GM19452 (cell line): ENCODE data around the gene RABGAP1L.

ENCODE experiments used
- ATAC-seq: cut with Tn5 transposase; IDR thresholded peaks from one replicate; pipeline ENCODE4 v1.9.1; 2021; ENCODE audit not compliant: unreplicated experiment

RABGAP1L gene

DNA sequence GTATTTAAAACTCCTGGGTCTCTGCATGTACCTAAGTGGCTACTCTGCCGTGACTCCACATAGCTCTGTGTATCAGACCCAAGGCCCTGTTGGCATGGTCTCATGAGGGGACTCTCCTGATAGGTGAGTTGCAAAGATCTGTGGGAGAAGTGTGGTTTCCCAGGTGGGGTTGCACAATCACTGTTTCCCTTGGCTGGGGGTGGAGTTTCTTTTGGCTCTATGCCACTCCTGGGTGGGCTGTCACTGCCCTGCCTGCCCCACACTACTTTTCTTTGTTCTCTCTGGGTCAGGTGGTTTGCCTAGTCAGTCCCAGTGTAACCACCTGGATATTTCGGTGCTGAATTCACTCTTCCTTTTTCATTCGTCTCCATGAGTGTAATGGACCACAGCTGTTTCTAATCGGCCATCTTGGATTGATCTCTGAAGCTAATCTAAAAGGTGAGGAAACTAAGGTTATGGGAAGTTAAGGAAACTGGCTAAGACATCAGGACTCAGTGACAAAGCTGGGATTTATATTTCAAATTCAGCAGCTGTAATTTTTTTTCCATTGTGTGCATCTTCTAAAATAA, 743.3 kb downstream of the RABGAP1L start:
- ATAC-seq = no peak

DNA sequence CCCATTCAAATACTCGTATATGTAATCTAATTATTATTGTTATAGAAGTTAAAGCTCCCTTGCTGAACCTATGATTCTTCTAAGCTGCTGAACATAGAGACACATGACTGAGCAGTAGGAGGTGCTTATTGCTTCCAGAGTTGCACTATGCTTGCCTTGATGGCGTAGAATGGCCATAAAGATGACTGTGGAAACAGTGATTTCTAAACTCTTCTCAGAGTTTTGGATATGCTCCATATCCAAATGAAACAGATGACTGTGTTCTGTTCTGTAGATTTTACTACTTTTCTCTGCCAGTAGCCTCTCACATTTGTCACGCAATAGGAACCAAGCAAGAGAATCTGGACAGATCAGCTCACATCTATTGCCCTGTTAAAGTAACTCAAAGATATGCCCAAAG, 752.3 kb downstream of the RABGAP1L start:
- ATAC-seq = no peak

- no peak for ATAC-seq
Measured at GRCh38 chr1:174912264-174912663, 752.9 kb downstream of the RABGAP1L start.

DNA sequence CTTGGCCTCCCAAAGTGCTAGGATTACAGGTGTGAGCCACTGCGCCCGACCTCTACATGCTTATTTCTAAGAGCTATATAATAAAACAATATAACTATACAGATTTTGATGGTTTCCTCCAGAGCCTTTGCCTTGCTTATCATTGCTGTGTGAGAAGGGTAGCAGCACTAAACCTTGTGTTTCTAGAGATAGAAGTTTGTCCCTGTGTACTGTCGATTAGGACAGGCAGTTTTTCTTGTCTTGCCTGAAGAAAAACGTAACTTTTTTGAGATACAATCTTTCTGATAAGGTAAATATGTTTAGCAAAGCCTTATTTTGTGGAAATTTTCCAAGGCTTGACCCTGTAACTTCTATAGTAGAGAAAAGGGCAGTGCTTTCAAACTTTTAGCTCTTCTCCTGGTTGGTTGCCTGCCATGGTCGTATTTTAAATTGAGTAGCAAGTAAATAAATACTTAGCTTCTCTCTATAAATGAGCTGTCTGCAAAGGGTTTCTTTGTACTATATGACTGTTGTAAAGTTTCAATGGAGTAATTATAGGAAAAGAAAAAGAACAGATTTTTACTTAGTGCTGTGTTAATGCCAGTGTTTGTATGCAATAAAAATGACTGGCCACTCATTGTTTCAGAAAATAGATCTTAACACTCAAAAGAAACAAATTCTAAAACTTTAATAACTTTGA, 754.0 kb downstream of the RABGAP1L start:
- ATAC-seq = no peak

GRCh38 chr1:174914991-174915390, 755.7 kb downstream of the RABGAP1L start:
- no peak for ATAC-seq

DNA sequence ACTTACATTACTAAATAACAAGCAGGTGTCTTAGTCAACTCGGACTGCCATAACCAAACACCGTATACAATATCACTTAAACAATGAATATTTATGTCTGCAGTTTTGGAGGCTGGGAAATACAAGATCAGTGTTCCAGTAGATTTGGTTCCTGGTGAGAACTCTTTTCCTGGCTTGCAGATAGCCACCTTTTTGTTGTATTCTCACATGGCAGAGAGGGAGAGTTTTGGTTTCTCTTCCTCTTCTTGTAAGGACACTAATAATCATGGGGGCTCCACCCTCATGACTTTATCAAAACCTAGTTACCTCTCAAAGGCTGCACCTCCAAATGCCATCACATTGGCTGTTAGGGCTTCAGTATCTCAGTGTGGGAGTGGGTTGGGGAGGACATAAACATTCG, 757.5 kb downstream of the RABGAP1L start:
- no peak for ATAC-seq

GRCh38 chr1:174920093-174920492, 760.8 kb downstream of the RABGAP1L start:
- no peak for ATAC-seq

GRCh38 chr1:174922121-174922520, 762.8 kb downstream of the RABGAP1L start:
- ATAC-seq = no peak

DNA sequence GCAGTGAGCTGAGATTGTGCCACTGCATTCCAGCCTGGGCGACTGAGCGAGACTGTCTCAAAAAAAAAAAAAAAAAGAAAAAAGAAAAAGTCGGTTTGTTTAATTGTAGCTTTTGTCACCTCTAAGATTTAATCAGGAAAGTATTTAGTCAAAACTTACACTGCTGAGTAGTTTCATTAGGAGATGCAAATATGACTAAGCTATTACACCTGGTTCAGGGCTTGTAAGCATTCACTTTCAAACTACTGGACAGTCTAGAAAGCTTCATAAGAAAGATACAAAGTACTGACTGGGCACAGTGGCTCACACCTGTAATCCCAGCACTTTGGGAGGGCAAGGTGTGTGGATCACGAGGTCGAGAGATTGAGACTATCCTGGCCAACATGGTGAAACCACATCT, 764.5 kb downstream of the RABGAP1L start:
- no peak for ATAC-seq

DNA sequence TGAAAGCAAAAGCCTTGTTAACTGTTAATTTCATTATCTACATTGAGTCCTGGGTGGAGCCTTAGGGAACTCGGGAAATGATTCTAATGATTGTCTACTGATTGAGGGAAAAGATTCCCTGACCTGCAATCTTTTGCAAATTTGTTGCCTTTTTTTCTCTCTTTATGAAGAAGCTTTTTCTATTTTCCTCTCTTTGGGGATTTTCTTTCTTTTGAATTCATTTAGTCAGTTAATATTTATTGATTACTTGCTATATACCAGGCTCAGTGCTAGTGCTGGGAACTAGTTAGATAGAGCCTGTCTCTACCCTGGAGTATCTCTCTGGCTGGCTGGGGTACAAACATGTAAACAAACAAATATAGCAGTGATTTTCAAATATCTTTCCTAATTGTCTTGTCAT, 769.2 kb downstream of the RABGAP1L start:
- no peak for ATAC-seq

DNA sequence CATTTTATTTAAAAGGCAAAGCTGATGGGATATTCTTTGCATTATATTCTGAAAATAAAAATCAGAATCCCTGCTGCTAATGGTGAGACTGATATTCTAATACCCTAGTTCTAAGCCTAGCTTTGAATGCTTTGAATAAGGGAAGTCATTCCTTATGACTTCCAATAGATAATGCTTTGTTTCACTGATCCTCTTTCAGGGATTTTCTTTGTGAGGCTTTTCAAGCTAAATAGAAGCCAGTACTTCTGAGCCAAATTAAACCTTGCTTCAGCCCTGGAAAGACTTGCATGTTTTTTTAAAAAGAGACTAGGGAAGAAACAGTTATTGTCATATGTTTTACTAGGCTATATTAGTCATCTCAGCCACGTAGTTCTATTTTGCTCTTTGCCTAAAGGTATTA, 771.9 kb downstream of the RABGAP1L start:
- ATAC-seq = no peak

DNA sequence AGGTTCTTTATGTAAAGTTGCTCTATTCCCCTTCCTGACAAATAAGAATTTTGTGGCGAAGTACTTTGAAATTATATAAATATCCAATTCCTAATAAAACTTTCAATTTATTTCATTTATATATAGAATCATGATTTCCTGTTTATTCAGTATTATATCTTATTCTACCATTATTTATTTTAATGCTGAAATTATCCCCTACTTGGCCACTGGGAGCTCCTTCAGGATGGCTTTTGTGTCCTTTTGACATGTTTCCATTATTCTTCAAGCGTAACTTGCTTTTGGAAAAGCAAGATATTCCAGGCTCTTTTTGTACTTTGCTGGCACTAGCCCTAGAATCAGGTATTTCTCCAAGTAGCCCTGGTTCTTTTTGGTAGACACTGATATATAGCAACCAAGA, 773.3 kb downstream of the RABGAP1L start:
- no peak for ATAC-seq

DNA sequence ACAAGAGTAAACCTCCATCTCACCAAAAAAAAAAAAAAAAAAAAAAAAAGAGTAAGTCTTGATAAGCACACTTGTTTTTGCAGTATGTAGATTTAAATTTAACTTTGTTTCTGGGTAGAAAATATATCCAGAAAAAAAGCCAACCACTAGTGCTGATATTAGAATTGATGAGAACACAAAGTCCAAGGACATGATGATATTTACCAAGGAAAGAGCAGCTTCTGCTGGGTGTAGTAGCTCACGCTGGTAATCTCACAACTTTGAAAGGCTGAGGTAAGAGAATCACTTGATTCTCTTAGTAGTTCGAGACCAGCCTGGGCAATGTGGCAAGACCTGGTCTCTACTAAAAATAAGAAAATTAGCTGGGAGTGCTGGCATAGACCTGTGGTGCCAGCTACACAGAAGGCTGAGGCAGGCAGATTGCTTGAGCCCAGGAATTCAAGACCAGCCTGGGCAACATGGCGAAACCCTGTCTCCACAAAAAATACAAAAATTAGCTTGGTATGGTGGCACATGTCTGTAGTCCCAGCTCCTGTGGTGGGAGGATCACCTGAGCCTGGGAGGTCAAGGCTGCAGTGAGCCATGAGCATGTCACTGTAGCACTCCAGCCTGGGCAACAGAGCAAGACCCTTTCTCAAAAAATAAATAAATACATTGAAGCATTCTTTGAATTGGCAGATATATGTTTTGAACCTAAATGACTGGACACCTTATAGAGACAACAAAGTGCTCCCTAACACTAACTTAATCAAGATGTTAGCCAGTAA, 776.8 kb downstream of the RABGAP1L start:
- ATAC-seq = no peak

DNA sequence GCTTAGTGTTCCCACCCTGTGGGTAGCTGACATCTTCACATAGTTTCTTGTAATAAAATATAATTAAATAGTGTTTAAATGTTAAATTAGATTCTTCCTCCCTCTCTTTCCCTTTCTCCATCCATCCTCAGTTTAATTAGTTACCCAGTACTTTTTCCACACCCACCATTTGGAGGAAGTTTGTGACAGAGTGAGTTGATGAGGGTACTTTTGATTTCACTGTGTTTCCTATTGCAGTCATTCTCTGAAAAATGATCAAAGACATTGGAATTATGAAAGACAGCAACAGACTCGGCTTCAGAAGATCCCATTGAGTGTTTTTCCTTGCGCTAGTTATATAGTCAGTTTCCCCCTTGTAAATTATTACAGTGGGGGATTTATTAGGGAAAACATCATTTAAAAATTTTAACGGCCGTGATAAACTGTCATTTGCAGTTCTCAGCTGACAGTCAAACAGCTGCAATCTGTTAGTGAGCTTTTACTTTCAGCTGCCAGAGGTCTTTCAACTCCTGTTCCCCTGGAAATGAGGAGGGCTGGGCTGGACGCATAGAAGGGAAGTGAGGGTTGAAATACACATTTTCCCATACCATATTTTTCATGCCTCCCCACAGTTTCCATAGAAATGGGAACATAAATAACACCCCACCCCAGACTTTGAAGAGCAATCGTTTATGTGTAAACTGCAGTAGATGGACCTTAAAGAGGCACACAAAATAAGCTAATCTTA, 779.1 kb downstream of the RABGAP1L start:
- no peak for ATAC-seq

DNA sequence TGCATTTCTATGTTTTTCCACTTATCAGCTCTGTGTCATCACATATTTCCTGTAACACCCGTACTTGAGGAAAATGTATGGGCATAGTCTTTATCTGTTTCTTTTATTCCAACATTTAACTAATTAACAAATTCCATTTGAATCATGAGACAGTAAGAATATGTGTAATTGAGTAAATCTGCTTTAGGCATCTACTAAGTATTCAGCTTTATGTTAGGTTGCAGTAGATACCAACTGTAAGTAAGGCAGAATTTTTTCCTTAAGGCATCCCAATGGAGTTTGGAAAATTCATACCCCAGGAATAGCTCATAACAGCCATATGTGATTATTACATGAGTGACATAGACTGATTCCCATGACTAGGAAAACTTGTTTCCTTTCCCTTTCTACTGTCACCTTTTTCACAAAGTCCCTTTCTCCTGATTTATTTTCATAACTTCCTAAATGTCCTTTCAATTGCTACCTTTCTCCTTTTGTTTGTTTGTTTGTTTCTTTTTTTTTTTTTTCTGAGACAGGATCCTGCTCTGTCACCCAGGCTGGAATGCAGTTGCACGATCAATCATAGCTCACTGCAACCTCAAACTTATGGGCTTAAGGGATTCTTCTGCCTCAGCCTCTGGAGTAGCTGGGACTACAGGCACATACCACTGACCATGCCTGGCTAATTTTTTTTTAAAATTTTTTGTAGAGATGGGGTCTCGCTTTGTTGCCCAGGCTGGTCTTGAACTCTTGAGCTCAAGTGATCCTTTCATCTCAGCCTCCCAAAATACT, 780.6 kb downstream of the RABGAP1L start:
- no peak for ATAC-seq

DNA sequence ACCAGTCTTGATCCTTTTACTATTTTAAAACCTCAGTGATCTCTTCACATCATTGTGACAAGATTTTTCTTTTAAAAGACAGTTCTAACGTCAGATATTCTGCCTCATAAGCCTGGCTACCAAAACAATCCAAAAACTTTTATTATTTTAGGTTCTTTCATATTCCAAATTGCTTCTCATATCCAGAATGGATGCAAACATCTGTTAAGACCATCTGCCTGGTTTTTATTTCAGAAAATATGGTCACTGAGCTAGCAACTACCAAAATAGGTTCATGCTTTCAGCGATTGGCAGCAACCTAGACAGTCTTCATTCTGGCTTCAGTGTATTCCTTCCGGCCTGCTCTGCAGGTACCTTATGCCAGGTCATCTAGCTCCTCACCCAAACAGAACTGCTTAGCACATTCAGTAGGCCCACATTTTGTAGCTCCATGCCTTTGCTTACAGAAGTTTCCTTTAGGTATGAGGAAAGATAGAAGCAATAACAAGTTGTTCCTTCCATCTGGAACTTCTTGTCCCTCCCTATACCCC, 781.4 kb downstream of the RABGAP1L start:
- ATAC-seq = no peak

DNA sequence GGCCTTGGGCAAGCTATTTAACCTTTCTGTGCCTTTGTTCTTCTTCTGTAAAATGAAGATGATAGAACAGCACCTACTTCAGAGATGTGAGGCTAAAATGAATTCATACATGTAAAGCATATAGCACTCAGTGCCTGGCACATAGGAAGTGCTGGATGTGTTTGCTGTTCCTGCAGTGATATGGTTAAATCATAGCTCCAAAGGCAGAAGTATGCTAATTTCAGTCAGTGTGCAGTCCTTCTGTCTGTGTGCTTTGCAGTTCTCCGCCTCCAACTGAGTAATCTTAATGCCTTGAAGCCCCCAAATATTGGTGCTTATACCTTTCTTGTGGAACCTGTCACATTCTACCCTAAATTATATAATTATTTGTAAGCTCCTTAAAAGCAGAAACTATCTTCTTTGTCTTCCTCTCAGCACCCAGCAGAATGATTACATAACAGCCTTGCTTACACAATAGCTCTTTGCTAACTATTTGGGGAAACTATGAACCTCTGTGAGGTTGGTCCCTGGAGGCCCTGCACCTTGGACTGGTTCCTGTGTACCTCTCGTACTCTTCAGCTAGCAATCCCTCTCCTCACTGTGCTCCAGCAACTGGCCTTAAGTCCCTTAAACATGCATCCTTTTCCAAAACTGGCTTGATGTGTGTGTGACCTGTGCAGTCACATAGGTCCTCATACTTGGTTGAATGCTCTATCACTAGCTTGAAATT, 783.4 kb downstream of the RABGAP1L start:
- no peak for ATAC-seq

DNA sequence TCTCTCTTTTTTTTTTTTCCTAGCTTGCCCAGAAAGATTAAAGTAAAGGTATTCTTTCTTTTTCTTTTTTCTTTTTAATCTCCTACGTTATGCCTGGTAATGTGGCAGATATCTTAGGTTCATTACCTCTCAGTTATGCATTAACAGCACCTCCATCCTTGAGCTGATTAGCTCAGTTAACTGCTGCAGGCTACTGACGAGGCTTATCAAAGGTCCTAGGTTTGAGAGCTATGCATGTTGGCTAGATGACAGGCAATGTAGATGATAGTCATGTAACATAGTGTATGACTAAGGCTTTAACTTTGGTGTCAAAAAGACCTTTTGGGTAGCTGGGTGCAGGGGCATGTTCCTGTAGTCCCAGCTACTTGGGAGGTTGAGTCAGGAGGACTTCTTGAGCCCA, 786.7 kb downstream of the RABGAP1L start:
- no peak for ATAC-seq

DNA sequence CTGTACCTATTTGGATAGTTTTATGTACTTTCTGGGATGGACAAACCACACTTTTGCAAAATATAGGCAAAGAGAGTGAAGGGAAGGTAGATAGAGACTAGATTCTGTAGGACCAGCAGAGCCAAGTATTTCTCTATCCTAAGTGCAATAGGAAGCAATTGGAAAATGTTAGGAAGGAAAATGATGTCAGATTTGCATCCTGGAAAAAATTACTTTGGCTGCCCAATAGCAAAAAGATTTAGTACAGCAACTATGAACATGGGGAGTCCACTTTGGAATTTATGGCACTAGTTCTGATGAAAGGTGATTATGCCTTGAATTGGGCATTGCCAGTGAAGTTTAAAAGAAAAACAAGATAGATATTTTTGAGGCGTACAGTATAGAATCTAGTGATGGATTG, 789.7 kb downstream of the RABGAP1L start:
- ATAC-seq = no peak

DNA sequence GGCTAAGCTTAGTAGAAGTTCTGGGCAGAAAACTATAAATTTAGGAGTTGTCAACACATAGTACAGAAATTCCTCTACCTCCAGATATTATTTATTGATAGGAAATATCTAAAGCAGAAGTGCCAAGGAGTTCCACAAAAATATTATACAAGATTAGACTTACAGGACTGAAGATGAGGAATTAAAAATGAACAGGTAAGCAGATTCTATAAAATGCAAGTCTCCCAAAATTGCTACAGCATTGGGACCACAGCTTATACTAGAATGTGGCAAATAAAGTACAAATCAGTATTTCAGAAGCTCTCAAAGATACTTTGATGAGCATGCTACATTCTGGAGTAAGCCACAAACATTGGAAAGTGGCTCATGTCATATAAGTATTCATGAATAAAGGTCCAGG, 790.3 kb downstream of the RABGAP1L start:
- no peak for ATAC-seq
